Measurements from ENCODE around the gene ETV1.

ETV1 gene

GRCh38 chr7:13901577-13901976 is 87.9 kb downstream of the ETV1 start:
- no peak overlapping the region for H3K4me3 ChIP-seq (ENCODE audit: low read depth, low read length)
- no peak for DNase-seq (ENCODE audit: low read depth)
- TF ChIP-seq MYC (IDR thresholded peaks at IDR 0.05; ENCODE audit: low read depth, low read length), result no peak

DNA sequence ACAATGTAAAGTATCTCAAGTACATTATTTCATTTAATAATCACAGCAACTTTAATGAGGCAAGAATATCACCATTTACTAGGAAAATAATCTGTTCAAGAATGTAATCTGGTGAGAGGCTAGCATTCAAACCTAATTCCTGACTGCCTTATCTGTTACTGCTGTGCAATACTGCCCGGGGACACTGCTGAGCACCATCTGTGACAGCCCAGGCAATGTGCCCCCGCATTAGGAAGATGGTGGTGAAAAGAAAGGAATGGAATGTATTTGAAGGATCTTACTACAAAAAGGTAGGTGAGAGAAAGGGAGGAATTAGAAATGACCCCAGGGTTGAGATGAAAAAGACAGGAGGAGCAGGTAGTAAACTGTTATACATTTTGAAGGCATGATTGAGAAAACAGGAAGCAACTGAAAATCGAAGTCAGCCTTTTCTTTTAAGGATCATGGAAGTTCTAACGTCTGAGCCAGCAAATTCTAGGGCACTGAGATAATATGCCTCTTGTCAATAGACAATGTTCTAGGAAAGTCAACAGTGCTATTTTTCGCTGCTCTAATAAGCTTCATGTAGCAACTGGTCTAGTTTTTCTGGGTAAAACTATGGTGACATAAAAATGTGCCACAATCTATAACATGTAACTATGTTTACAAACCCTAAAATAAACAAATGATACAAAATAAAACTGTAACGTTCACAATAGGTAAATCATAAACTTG is 90.4 kb downstream of the ETV1 start:
- DNase-seq (ENCODE audit: low read depth), result no peak
- H3K4me3 ChIP-seq (ENCODE audit: low read depth, low read length), result no peak overlapping the region
- TF ChIP-seq, protein P1, sequence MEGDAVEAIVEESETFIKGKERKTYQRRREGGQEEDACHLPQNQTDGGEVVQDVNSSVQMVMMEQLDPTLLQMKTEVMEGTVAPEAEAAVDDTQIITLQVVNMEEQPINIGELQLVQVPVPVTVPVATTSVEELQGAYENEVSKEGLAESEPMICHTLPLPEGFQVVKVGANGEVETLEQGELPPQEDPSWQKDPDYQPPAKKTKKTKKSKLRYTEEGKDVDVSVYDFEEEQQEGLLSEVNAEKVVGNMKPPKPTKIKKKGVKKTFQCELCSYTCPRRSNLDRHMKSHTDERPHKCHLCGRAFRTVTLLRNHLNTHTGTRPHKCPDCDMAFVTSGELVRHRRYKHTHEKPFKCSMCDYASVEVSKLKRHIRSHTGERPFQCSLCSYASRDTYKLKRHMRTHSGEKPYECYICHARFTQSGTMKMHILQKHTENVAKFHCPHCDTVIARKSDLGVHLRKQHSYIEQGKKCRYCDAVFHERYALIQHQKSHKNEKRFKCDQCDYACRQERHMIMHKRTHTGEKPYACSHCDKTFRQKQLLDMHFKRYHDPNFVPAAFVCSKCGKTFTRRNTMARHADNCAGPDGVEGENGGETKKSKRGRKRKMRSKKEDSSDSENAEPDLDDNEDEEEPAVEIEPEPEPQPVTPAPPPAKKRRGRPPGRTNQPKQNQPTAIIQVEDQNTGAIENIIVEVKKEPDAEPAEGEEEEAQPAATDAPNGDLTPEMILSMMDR (IDR thresholded peaks at IDR 0.05; ENCODE audit: low read depth, low read length), result no peak
- TF ChIP-seq POLR2A (IDR thresholded peaks at IDR 0.05; ENCODE audit: extremely low read depth, insufficient read length) (no peak), MAX (IDR thresholded peaks at IDR 0.05; ENCODE audit: low read depth, low read length) (no peak), MYC (IDR thresholded peaks at IDR 0.05; ENCODE audit: low read depth, low read length) (no peak)

- H3K4me3 ChIP-seq (ENCODE audit: low read depth, low read length), result no peak overlapping the region
- DNase-seq (ENCODE audit: low read depth), result no peak
- TF ChIP-seq MAX (IDR thresholded peaks at IDR 0.05; ENCODE audit: low read depth, low read length), result no peak
Measured at GRCh38 chr7:13897819-13898218, 91.6 kb downstream of the ETV1 start.

DNA sequence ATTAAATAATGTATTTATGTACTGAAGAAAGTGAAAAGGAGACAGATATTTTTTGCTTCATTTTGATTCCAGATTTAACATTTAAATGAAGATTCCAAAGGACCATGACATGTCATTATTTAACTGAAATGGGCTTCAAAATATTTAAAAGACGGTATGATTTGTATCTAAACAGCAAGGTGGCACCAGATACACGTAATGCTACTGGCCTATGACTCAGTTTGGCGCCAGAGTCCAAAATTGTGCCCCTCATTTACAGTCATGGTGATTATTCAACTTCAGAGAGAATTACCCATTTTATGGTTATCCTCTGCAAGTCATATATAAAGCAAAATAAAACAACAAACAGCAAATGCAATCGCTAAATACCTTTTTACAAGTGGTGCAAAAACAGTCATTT is 94.5 kb downstream of the ETV1 start:
- no peak for DNase-seq (ENCODE audit: low read depth)
- no peak for TF ChIP-seq MYC (IDR thresholded peaks at IDR 0.05; ENCODE audit: low read depth, low read length)
- TF ChIP-seq, protein P1 (IDR thresholded peaks at IDR 0.05; ENCODE audit: low read depth, low read length), result no peak
- no peak for TF ChIP-seq MAX (IDR thresholded peaks at IDR 0.05; ENCODE audit: low read depth, low read length)
- no peak for TF ChIP-seq POLR2A (IDR thresholded peaks at IDR 0.05; ENCODE audit: extremely low read depth, insufficient read length)
- no peak overlapping the region for H3K4me3 ChIP-seq (ENCODE audit: low read depth, low read length)

GRCh38 chr7:13894377-13894776 is 95.1 kb downstream of the ETV1 start:
- no peak overlapping the region for H3K4me3 ChIP-seq (ENCODE audit: low read depth, low read length)
- no peak for DNase-seq (ENCODE audit: low read depth)
- TF ChIP-seq, protein P1 (IDR thresholded peaks at IDR 0.05; ENCODE audit: low read depth, low read length), result no peak

- no peak for DNase-seq (ENCODE audit: low read depth)
- TF ChIP-seq, protein P1 (IDR thresholded peaks at IDR 0.05; ENCODE audit: low read depth, low read length), result no peak
- H3K4me3 ChIP-seq (ENCODE audit: low read depth, low read length), result no peak overlapping the region
Measured at GRCh38 chr7:13890793-13891192, 98.7 kb downstream of the ETV1 start.

GRCh38 chr7:13886356-13886755 is 103.1 kb downstream of the ETV1 start:
- no peak for DNase-seq (ENCODE audit: low read depth)
- no peak overlapping the region for H3K4me3 ChIP-seq (ENCODE audit: low read depth, low read length)
- TF ChIP-seq POLR2A (IDR thresholded peaks at IDR 0.05; ENCODE audit: extremely low read depth, insufficient read length), result no peak
- TF ChIP-seq MYC (IDR thresholded peaks at IDR 0.05; ENCODE audit: low read depth, low read length), result no peak
- no peak for TF ChIP-seq MAX (IDR thresholded peaks at IDR 0.05; ENCODE audit: low read depth, low read length)
- TF ChIP-seq, protein P1 (IDR thresholded peaks at IDR 0.05; ENCODE audit: low read depth, low read length), result no peak

Measured in NB4 (cell line).